ENCODE data around the gene TRIM71. TPM values are rescaled to one million over a fixed set of nuclear protein-coding genes. Genes with fewer than 3 reads are reported as not detected.

TRIM71 gene
- total and polyA plus RNA-seq, 2 experiments from 2014 or later, result 1.9 to 14.5 TPM

DNA sequence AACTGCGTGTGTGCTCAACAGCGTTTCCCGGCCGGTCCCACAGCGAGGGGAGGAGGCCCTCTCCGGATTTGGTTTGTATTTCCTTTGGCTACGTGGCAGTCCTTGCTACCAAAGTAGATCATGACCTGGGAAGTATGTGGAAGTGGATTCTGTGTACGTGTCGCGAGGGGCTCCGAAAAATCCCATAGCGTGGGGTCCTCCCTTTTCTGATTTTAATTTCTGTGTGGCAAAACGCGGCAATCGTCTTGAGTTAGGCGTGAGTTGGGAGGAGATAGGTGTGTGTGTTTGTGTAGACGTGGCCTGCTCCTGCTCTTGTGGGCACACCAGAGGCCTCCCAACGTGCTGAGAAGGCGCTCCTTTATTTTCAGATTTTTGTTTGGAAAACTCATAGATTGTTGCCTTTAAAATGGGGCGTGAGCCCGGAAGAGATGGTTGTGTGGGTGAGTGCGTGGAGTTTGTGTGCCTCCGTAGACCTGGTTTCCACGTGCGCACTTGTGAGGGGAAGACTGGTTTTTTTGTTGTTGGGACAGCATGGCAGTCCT is 1.2 kb downstream of the TRIM71 start:
- H4K20me1 ChIP-seq (ENCODE audit: insufficient read depth, poor library complexity, severe bottlenecking), result peaks cover 13% of the 10 kb centered on the region
- H3K4me1 ChIP-seq (ENCODE audit: insufficient read depth), result peaks cover 35% of the 10 kb centered on the region
- H3K79me2 ChIP-seq, result peaks cover 63% of the 10 kb centered on the region
- peak overlapping the region; percentile 87 for H3K4me2 ChIP-seq
- TF ChIP-seq EZH2phosphoT487 (IDR thresholded peaks at IDR 0.05; ENCODE audit: low read depth, severe bottlenecking, unreplicated experiment), result peak; percentile 19
- peak; percentile 33 for TF ChIP-seq EZH2 (IDR thresholded peaks at IDR 0.05; ENCODE audit: borderline replicate concordance)
- TF ChIP-seq, protein P1, sequence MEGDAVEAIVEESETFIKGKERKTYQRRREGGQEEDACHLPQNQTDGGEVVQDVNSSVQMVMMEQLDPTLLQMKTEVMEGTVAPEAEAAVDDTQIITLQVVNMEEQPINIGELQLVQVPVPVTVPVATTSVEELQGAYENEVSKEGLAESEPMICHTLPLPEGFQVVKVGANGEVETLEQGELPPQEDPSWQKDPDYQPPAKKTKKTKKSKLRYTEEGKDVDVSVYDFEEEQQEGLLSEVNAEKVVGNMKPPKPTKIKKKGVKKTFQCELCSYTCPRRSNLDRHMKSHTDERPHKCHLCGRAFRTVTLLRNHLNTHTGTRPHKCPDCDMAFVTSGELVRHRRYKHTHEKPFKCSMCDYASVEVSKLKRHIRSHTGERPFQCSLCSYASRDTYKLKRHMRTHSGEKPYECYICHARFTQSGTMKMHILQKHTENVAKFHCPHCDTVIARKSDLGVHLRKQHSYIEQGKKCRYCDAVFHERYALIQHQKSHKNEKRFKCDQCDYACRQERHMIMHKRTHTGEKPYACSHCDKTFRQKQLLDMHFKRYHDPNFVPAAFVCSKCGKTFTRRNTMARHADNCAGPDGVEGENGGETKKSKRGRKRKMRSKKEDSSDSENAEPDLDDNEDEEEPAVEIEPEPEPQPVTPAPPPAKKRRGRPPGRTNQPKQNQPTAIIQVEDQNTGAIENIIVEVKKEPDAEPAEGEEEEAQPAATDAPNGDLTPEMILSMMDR (IDR thresholded peaks at IDR 0.05; ENCODE audit: poor library complexity), result no peak
- 17% methylated on average over 25 of the region's 25 CpGs for WGBS (ENCODE audit: low lambda C conversion rate, missing lambda C conversion rate)
- H3K9me3 ChIP-seq (ENCODE audit: low read depth), result no peaks in the 10 kb centered on the region
- no peaks in the 10 kb centered on the region for H3K36me3 ChIP-seq (replicated peaks; ENCODE audit: insufficient read depth, low read depth)
- peak overlapping the region; percentile 86 for H3K27ac ChIP-seq
- no peaks in the 10 kb centered on the region for H3K9me2 ChIP-seq (replicated peaks; ENCODE audit: insufficient read depth)
- peak overlapping the region; percentile 84 for H3K4me3 ChIP-seq
- peak overlapping the region; percentile 26 for H2AFZ ChIP-seq
- DNase-seq (ENCODE audit: low spot score), result no peak
- peaks cover 17% of the 10 kb centered on the region for H3K27me3 ChIP-seq

- Histone ChIP-seq H3K27me3 (peaks cover 17% of the 10 kb centered on the region), H3K4me3 (peak overlapping the region; percentile 84), H3K36me3 (replicated peaks; ENCODE audit: insufficient read depth, low read depth) (no peaks in the 10 kb centered on the region), H3K9me2 (replicated peaks; ENCODE audit: insufficient read depth) (no peaks in the 10 kb centered on the region), H3K4me1 (ENCODE audit: insufficient read depth) (peaks cover 35% of the 10 kb centered on the region), H3K79me2 (peaks cover 70% of the 10 kb centered on the region), H3K9me3 (ENCODE audit: low read depth) (no peaks in the 10 kb centered on the region), H3K27ac (peak overlapping the region; percentile 86), H2AFZ (peak overlapping the region; percentile 26), H4K20me1 (ENCODE audit: insufficient read depth, poor library complexity, severe bottlenecking) (peaks cover 13% of the 10 kb centered on the region), H3K4me2 (peak overlapping the region; percentile 87)
- peak; percentile 43 for DNase-seq (ENCODE audit: low spot score)
- TF ChIP-seq, protein P1 (IDR thresholded peaks at IDR 0.05; ENCODE audit: poor library complexity), result no peak
- TF ChIP-seq EZH2 (IDR thresholded peaks at IDR 0.05; ENCODE audit: borderline replicate concordance) (no peak), EZH2phosphoT487 (IDR thresholded peaks at IDR 0.05; ENCODE audit: low read depth, severe bottlenecking, unreplicated experiment) (no peak)
- WGBS (ENCODE audit: low lambda C conversion rate, missing lambda C conversion rate), result 27% methylated on average over 41 of the region's 41 CpGs
Observed at GRCh38 chr3:32819551-32820348, 2.0 kb downstream of the TRIM71 start.

- Histone ChIP-seq H3K79me2 (peaks cover 77% of the 10 kb centered on the region), H3K27ac (peak overlapping the region; percentile 86)
- no peak for TF ChIP-seq EZH2 (IDR thresholded peaks at IDR 0.05; ENCODE audit: borderline replicate concordance)
- TF ChIP-seq, protein P1 (IDR thresholded peaks at IDR 0.05; ENCODE audit: poor library complexity), result peak; percentile 6
Observed at GRCh38 chr3:32820430-32820829, 2.6 kb downstream of the TRIM71 start.

More at GRCh38 chr3:32820430-32820829, 2.6 kb downstream of the TRIM71 start:
- H3K4me2 ChIP-seq, result peak overlapping the region; percentile 87
- H3K4me1 ChIP-seq (ENCODE audit: insufficient read depth), result peaks cover 31% of the 10 kb centered on the region
- no peaks in the 10 kb centered on the region for H3K9me3 ChIP-seq (ENCODE audit: low read depth)
- H4K20me1 ChIP-seq (ENCODE audit: insufficient read depth, poor library complexity, severe bottlenecking), result peaks cover 16% of the 10 kb centered on the region
- WGBS (ENCODE audit: low lambda C conversion rate, missing lambda C conversion rate), result 56% methylated on average over 2 of the region's 2 CpGs
- H3K9me2 ChIP-seq (replicated peaks; ENCODE audit: insufficient read depth), result no peaks in the 10 kb centered on the region
- H3K36me3 ChIP-seq (replicated peaks; ENCODE audit: insufficient read depth, low read depth), result no peaks in the 10 kb centered on the region
- H3K4me3 ChIP-seq, result peak overlapping the region; percentile 84
- peaks cover 17% of the 10 kb centered on the region for H3K27me3 ChIP-seq
- no peak overlapping the region for H2AFZ ChIP-seq
- no peak for DNase-seq (ENCODE audit: low spot score)
